Fibroblast of skin of abdomen (primary cell): Measurements from ENCODE around the gene FEN1. TPM values are rescaled to one million over a fixed set of nuclear protein-coding genes. Genes with fewer than 3 reads are reported as not detected.

ENCODE experiments used
- DNase-seq: peaks from one replicate; pipeline ENCODE4 v3.0.0-alpha.2; 2013
- polyA plus RNA-seq, 2 experiments: library from polyadenylated mRNA; unstranded; fragments of 120-200 nt; gene quantifications; one replicate each; pipeline ENCODE4 v1.2.1, GENCODE V29; 2013; ENCODE audit not compliant: insufficient read length in 2 of 2

Gene FEN1, protein sequence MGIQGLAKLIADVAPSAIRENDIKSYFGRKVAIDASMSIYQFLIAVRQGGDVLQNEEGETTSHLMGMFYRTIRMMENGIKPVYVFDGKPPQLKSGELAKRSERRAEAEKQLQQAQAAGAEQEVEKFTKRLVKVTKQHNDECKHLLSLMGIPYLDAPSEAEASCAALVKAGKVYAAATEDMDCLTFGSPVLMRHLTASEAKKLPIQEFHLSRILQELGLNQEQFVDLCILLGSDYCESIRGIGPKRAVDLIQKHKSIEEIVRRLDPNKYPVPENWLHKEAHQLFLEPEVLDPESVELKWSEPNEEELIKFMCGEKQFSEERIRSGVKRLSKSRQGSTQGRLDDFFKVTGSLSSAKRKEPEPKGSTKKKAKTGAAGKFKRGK
- polyA plus RNA-seq (2013, experiment 1 of 2; ENCODE audit: insufficient read length): 26.4 TPM
- polyA plus RNA-seq (2013, experiment 2 of 2; ENCODE audit: insufficient read length): 25.8 TPM

DNA sequence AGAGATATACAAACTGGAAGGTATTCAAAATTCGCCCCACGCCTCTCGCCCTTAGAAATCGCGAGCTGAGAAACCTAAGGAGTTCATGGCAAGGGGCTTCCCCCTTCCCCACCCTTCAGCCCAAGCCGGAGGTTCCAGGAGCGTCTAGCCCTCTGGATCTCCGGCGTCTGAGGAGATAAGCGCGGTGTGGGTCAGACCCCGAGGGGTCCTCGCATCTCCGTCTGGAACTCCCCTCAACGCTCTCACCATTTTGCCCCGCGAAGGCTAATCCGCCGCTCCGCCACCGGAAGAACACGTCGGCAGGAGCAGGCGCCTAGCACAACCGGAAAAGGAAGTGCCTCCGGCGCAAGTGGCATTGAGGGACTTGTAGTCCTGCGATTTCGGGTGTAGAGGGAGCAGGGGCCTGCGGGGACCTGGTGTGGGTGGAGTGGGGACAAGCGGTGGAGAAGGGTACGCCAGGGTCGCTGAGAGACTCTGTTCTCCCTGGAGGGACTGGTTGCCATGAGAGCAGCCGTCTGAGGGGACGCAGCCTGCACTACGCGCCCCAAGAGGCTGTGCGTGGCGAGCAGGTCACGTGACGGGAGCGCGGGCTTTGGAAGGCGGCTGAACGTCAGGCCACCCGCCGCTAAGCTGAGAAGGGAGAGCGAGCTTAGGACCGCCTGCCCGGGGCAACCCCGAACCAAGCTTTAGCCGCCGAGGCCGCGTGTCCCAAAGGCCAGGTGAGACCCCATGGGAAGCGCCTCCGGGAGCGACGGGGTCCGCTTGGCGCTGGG, at the start of gene FEN1, which contains the start of gene TMEM258:
Gene FEN1, plus strand, starts transcription at position 602 of the 773 bp plus-strand sequence. CDS start 2,451 bp downstream, outside the sequence.
Gene TMEM258, minus strand, starts transcription at position 290 of the 773 bp plus-strand sequence. Its CDS starts 41 bp downstream, at position 249.
- DNase-seq: peak; percentile 92

- DNase-seq: no peak
Measured at GRCh38 chr11:61743486-61744095, 49.1 kb upstream of the FEN1 start.

- DNase-seq: no peak
Measured at GRCh38 chr11:61744181-61744580, 48.5 kb upstream of the FEN1 start.

DNA sequence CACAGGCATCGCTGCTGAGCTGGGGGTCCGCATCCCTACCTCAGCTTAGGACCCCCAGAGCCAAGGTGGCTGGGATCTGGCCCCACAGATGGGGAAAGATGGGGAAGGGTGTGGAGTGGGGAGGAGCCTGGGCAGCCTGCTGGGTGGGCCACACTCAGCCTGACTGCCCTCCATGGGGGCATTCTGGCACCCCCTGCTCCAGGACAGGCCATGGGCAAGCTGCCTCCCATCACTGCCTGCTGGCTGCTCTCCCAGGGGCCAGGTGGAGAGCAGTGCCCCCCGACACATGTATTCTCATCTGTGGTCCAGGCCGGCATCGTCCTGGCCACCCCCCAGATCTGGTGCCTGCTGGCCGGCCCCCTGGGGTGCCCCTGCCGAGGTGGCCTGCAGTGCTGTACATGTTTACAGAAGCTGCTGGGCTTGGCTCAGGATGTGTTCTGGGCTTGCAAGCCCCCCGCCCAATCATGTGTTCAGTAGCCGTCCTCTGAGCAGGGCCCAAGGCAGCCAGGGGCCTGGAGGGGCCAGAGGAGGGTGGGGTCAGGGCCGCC, 48.0 kb upstream of the FEN1 start:
- DNase-seq: no peak

DNA sequence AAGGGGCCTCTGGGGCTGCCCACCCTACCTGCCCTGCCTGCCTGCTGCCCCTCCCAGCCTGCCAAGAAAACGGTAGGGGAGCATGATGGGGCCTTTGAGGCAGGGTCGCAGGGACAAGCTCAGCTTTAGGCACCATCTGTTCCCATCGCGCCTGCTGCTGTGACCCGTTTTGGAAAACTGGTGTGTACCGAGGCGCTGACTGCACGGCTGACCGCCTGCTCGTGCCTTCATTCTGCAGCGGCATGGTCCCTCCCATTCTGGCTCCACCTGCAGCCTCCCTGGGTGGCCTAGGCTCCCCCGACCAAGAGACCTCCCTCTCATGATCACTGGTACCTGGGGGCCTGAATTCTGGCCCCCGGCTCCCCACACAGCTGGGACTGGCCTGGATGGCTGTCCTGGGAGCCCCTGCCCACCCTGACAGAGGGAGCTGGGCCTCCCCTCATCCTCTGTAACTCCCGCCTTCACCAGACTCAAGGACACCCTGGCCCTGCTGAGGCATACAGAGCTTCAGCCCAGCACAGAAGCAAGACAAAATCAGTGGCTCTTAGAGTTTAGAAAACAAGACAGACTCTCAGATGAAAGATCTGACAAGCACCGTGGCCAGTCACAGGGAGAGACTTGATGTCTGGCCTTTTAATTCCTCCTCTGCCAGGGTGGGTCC, 46.8 kb upstream of the FEN1 start:
- DNase-seq: no peak

GRCh38 chr11:61746442-61747191, 46.1 kb upstream of the FEN1 start:
- DNase-seq: no peak

- DNase-seq: peak; percentile 30
Measured at GRCh38 chr11:61747192-61747966, 45.3 kb upstream of the FEN1 start.

DNA sequence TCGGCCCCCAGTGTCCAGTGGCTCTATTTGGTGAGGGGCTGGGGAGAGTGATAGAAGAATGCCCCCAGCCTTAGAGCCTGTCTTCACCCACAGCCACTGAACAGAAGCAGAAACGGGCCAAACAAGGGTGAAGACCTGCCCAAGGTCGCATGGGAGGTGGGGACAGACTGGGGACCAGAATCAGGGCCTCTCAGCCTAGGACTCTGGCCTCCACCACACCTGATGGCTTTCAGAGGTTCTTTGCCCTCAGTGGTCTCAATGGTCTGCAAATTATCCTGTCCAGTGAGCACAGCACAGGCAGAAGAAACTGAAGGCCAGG, 44.8 kb upstream of the FEN1 start:
- DNase-seq: no peak

- DNase-seq: no peak
Measured at GRCh38 chr11:61749591-61750217, 43.0 kb upstream of the FEN1 start.

GRCh38 chr11:61750631-61751273, 42.0 kb upstream of the FEN1 start:
- DNase-seq: no peak

DNA sequence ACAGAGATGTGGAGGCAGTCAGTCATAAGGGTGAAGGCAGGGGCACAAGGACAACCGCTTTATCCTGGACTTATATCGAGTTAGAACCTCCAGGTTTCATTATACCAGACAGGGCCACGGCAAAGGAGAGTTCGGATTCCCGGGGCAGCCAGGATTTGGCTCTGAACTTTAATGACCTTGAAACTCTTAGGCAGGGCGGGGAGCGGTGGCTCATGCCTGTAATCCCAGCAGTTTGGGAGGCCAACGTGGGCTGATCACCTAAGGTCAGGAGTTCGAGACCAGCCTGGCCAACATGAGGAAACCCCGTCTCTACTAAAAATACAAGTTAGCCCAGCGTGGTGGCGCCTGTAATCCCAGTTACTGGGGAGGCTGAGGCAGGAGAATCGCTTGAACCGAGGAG, 41.3 kb upstream of the FEN1 start:
- DNase-seq: no peak

GRCh38 chr11:61752117-61752924, 40.4 kb upstream of the FEN1 start, which contains the start of gene MYRF:
Gene MYRF (plus strand): TSS chr11:61752636. CDS start chr11:61752745, 109 bp downstream.
- peak; percentile 46 for DNase-seq

- DNase-seq: no peak
Measured at GRCh38 chr11:61752925-61753521, 39.7 kb upstream of the FEN1 start.

- no peak for DNase-seq
Measured at GRCh38 chr11:61753672-61754071, 39.0 kb upstream of the FEN1 start.

- peak; percentile 53 for DNase-seq
Measured at GRCh38 chr11:61754534-61755482, 37.9 kb upstream of the FEN1 start.

DNA sequence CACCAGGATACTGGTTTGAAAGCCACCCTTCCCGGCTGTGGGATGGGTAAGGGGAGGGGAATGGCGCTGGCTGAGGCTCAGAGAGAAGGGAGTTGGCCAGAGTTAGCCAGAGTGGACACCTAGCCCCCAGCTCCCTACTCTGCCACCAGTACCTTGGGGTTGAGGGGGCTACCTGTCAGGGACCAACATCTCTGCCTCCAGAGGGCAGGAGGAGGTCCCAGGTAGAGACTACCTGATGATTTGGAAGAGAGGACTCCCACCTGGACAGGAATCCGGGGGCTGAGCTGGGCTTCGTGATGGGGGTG, 36.6 kb upstream of the FEN1 start:
- no peak for DNase-seq
